AG09319 (cell line): ENCODE measurements around the gene AIFM3.

Experiments
- DNase-seq: peaks from one replicate; pipeline ENCODE4 v3.0.0-alpha.2; 2010; ENCODE audit warnings: low read depth; ENCODE audit errors: extremely low read depth
- TF ChIP-seq, protein P1 (sequence below): IDR thresholded peaks from 2 replicates; pipeline ENCODE4 v1.5.1; 2011; ENCODE audit warnings: low read depth, mild to moderate bottlenecking, inconsistent platforms, low read length, moderate library complexity

AIFM3 gene

DNA sequence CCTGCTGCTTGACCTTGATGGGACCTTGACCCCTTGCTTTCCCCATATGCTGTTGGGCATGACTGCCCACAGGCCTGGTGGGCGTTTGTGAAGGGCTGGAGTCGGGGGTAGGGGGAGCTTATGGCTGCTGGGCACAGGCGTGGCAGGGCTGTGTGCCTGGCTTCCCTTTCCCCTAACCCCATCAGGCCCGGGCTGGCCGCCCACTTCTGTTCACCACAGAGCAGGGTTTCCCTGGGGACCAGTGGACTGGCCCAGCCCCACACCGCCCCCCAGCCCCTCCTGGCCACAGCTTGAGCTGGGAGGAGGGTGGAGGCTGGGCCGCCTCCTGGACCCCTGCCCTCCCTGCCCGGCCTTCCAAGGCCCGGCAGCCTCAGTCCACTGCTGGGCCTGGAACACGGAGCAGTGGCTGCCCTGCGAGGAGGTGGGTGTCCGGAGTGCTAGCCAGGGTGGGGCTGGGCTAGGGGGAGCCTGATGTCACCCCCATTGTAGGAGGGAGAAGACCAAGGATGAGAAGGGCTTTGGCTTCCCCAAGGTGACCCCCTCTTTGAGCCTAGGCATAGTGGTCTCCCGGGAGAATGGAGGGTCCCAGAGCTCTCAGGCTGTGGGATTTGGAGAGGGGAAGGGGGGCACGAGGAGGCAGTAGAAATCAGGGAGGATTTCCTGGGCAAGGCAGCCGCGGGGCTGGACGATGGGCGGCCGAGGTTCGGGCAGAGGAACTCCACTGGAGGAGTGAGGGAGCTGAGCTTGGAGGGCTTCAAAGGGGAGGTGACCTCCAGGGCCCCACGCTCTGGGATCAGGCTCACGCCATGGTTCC, at the start of gene AIFM3:
Gene AIFM3 (plus strand): TSS at position 373 of the 814 bp plus-strand sequence. CDS start 690 bp downstream, outside the sequence.
- TF ChIP-seq, protein P1, sequence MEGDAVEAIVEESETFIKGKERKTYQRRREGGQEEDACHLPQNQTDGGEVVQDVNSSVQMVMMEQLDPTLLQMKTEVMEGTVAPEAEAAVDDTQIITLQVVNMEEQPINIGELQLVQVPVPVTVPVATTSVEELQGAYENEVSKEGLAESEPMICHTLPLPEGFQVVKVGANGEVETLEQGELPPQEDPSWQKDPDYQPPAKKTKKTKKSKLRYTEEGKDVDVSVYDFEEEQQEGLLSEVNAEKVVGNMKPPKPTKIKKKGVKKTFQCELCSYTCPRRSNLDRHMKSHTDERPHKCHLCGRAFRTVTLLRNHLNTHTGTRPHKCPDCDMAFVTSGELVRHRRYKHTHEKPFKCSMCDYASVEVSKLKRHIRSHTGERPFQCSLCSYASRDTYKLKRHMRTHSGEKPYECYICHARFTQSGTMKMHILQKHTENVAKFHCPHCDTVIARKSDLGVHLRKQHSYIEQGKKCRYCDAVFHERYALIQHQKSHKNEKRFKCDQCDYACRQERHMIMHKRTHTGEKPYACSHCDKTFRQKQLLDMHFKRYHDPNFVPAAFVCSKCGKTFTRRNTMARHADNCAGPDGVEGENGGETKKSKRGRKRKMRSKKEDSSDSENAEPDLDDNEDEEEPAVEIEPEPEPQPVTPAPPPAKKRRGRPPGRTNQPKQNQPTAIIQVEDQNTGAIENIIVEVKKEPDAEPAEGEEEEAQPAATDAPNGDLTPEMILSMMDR, result no peak
- DNase-seq, result no peak

GRCh38 chr22:20918663-20919218, 48.3 kb upstream of the AIFM3 start:
- no peak for DNase-seq
- TF ChIP-seq, protein P1, result no peak

GRCh38 chr22:20919718-20920117, 47.3 kb upstream of the AIFM3 start:
- TF ChIP-seq, protein P1, result no peak
- DNase-seq, result no peak

- TF ChIP-seq, protein P1, result no peak
These were observed 46.2 kb upstream of the AIFM3 start for GRCh38 chr22:20920881-20921203.

DNA sequence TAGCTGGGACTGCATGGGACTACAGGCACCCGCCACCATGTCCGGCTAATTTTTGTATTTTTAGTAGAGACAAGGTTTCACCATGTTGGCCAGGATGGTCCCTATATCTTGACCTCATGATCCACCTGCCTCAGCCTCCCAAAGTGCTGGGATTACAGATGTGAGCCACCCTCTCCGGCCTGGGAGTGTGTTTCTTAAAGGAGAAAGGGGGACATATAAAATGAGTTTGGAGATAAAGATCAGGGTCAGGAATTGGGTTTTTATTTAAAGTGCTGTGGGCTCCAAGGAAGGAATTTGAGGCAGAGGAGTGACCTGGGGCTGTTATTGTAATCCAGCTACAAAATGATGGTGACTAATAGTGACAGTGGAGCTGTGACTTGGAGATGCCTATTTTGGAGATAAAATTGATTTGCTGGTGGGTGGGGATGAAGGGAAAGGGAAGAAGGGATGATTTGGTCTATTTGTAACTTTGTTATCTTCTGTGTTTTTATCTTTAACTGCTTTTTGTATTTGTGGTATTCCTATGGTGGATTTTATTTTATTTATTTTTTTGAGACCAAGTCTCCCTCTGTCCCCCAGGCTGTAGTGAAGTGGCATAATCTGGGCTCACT, 44.8 kb upstream of the AIFM3 start:
- TF ChIP-seq, protein P1, result no peak
- DNase-seq, result no peak

More at GRCh38 chr22:20920881-20921203, 46.2 kb upstream of the AIFM3 start:
- no peak for DNase-seq

DNA sequence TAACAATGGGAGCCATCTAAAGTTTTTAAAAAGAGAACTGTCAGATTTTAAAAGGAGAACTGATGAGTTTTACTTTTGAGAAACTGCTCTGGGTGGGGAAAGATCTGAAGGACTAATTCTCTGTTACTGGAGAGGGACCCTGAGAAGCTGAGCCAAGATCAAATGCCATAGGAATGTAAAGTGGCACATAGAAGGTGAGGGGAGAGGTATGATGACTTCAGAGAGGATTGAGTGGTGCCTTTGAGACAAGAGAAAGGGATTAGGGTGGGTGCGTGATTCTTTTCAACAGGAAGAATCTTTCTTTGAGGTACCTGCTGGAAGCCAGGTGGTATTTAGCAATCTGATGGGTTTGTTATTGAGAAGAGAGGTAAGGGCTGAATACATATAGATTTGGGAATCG, 40.8 kb upstream of the AIFM3 start:
- no peak for DNase-seq
- TF ChIP-seq, protein P1, result no peak
